Measurements from ENCODE around the gene LRRC75A.

Gene LRRC75A

GRCh38 chr17:16473044-16474011, 18.7 kb downstream of the LRRC75A start:
- DNase-seq: no peak

DNA sequence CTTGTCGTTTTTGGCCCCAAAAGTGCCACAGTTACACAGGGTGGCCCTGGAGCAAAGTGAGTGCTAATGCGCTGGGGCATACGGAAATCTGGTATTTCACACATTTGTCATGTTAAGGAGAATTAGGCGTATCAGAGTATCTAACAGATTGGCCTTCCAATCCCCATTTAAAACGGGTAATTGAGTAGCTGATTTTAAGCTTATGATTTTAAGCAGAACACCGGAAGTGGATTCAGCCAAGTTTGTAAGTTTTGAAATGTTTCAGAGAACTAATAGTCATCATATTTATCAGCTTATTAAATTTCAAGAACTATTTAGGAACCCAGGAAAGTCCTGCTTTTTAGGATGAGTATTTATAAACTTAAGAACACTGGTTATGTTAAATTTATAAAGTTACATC, 19.5 kb downstream of the LRRC75A start:
- no peak for DNase-seq

GRCh38 chr17:16471295-16471694, 20.7 kb downstream of the LRRC75A start:
- DNase-seq: no peak

GRCh38 chr17:16470265-16470664, 21.7 kb downstream of the LRRC75A start:
- DNase-seq: no peak

GRCh38 chr17:16468428-16468992, 23.5 kb downstream of the LRRC75A start:
- no peak for DNase-seq

- DNase-seq: no peak
These were observed 24.1 kb downstream of the LRRC75A start for GRCh38 chr17:16467886-16468285.

GRCh38 chr17:16467044-16467443, 24.9 kb downstream of the LRRC75A start:
- DNase-seq: no peak

- DNase-seq: no peak
These were observed 25.6 kb downstream of the LRRC75A start for GRCh38 chr17:16466407-16466806.

- no peak for DNase-seq
These were observed 26.1 kb downstream of the LRRC75A start for GRCh38 chr17:16465861-16466338.

DNA sequence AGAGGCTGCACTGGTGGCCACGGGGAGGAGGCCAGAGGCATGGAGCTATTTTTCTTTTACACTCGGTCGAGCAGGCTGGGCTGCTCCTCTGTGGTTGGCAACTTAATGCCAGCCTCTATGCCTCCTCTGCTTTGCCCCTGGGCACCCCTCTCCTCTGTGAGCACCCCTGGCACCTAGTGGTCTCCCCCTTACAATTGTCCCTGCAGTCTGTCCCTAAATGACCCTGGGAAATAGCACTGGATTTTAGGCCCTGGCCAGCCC, 27.0 kb downstream of the LRRC75A start:
- no peak for DNase-seq

GRCh38 chr17:16464303-16465051, 27.5 kb downstream of the LRRC75A start:
- no peak for DNase-seq

DNA sequence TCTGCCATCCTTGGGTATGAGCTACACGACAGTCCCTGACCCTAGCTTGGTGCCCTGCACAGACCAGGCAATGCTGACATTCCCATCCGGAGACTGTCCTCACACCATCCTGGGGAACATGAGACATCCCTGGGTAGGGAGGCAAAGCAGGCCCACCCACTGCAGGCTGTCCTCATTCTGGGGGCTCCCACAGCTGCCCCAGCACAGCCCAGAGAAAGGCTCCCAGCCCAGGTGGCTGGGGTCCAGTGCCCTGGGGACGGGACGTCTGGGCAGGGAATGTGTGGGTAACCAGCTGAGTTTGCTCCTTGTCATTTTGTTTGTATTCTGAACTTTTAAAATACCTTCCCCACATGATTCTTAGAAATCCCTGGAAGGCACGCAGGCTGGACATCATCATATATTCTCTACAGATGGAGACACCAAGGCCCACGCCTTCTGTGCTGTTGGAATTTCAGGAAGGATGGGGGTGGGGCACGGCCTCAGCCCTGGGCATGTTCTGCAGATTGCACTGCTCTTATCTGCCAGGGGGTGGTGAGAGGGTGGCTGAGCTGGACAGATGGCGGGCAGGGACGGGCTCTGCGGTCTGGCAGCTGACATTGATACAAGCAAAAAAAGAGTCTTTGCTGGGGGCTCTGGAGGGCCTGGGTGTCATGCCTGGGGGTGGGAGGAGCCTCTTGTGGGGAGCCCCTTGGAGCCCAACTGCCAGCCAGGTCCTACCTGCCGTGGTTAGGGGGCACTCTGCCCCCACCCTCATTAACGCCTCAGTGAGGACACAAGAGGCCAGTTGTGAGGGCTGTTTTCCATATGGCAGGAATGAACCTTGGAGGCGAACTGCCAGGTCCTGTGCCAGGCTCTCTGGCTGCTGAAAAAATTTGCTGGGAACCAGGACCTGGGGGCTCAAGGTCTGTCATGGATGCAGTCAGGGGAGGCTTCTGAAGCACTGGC, 28.4 kb downstream of the LRRC75A start:
- no peak for DNase-seq

DNA sequence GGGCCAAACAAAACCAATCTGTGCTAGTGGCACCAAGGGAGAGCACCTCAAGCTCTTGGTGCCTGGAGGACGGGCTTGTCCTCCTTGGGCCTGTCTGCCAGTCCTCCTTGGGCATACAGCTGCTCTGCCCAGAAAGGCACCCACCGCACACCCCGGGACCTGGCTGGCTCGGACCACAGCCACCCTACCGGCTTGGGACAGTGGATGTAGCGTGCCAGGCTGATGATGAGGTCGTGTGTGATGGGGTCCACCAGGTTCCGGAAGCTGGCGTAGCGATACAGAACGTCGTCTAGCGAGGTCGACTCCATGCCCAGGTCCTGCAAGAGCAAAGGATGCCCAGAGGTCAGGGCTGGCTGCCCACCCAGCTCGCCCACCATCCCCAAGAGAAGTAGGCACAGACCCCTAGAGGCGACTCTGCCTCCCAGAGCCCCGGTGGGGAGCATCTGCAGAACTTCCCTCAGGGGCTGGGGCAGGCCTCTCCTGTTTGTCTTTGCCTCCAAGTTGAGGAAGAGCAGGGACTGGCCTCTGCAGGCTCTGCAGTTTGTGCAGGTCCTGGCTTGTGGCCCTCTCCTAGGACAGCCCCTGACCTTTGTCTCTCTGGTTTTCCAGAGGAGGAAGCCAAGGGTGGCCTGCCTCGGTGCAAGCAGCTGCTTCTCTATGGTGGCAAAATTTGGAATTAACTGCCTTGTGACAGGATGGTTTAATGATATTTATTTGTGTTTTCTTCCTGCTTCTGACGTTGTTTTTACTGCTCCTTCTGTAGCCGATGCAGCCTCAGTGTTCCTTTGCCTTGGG, 29.7 kb downstream of the LRRC75A start:
- DNase-seq: no peak

DNA sequence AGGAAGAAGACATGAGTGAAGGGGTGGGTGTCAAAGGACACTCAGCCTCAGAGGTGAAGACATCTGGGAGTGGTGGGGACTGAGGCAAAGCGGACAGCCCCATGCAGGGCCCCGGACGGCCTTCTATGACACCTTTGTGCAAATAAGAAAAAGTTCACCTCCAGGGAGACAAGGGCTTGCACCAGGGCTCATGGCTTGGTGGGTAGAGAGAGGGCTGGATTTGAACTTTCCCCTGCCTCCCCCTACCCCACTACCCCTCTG, 30.5 kb downstream of the LRRC75A start:
- DNase-seq: no peak

DNA sequence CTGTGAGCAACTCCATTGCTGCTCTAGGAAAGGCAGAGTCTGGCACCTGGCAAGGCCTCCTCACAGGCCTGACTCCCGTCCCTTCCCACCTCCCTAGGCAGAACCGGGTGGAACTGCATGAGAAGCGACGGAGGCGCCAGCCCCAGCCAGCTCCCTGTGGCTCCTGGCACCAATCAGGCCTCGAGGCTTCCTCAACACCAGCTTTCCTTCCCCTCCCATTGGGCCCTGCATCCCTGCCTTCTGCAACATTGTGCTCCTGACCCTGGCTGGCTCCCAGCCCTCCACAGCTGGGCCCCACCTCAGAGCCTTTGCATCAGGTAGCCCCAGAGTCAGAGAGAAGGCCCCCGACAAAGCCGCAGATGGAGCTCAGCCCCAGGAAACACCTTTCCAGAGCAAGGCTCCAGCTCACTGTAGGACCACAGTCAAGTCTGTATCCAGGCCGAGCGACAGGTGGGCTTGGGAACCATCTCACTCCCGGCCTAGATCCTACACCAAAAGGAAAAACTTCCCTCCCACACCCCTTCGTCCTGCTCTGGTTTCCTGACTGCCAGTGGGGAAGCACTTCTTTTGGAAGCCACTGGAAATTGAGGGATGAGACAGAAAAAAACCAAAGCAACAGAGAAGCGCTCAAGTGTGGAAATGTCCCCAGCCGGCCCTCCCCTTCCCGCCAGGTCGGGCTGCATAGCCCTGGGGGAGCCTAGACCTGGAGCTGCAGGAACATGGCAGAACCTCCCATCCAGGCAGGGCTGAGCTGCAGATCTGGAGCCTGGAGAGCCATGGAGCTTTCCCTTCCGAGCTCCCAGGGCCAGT, 31.0 kb downstream of the LRRC75A start:
- no peak for DNase-seq

DNA sequence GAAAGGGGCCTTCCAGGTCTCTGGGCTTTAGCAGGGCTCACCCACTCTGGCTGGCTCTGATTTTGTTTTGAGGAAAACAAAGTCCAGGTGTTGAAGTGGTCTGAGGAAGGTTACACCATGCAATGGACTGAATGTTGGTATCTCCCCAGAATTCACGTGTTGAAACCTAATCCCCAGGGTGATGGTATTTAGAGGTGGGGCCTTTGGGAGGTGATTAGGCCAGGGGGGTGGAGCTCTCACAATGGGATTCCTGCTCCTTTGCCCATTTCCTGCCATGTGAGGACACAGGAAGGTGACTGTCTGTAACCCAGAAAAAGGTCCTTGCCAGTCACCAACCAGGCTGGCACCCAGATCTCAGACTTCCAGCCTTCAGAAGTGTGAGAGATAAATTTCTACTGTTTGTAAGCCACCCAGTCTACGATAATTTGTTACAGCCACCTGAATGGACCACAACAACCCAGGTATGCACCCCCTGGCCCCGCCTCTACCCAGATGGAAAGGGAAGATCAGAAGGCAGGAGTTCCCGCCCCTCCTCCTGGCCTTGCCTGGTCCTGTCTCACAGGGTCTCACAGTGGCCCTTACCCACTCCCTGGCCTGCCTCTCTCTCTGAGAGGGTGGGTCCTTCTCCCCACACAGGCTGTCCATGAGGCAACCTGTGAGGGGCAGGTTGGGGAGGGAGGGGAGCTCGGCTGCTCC, 32.0 kb downstream of the LRRC75A start:
- DNase-seq: no peak

DNA sequence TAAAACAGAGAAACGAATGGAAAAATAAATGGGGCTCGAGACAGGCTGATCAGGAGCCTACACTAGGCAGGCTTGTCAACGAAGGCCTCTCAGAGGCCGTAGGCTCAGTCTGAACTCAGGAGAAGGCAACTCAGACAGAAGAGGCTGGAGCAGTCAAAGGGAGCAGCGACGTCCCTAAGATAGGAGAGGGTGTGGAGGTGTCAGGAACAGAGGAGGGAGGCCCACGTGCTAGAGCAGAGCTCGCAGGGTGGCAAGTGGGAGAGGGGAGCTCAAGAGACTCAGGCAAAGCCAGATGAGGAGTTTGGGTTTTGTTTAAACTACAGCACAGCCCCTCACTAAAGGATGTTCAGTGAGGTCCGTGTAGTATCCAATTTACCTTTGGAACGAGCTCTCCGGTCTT, 32.7 kb downstream of the LRRC75A start:
- no peak for DNase-seq

DNA sequence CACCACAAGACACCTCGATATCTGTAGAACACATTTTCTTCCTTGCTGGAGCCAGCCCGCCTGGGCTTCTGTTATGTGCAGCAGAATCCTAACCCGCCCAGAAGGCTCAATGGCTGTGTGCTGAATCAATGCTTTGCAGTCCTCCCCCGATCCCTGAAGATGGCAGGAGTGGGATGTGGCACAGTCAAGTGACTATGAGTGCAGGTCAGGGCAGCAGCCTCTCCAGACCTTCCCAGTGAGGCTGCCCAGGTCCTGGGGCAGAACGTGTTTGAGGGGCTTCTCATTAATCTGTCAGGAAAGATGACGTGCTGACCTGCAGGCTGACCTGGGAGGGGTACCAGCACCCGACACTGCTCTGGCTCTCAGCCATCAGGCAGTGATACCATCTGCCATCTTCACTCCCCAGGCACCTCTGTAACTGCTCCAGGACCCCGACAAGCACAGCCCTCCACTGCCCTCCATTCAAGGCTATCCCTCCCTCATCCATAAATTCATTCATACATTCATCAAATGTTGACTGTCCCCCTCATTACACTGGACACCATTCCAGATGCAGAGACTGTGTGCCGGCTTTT, 35.2 kb downstream of the LRRC75A start:
- no peak for DNase-seq

DNA sequence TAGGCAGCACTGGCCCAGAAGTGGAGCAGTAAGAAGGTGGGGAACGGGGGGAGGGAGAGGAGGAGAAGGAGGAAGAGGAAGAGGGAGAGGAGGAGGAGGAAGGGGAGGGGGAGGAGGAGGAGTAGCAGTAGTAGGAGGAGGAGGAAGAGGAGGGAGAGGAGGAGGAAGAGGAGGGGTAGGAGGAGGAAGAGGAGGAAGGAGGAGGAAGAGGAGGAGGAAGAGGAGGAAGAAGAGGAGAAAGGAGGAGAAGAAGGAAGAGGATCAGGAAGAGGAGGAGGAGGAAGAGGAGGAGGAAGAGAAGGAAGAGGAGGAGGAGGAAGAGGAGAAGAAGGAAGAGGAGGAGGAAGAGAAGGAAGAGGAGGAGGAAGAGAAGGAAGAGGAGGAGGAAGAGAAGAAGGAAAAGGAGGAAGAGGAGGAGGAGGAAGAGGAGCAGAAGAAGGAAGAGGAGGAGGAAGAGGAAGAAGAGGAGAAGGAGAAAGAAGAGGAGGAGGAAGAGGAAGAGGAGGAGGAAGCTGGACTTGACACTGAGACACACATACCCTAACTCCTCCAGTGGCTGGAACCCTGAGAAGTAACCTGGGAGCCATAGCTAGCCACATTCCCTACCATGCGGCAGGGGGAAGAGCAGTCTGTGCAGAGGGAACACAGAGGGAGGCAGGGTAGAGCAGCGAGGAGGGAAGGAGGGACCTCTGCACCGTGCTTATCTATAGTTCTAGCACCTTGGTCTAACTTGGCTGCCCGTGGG, 35.8 kb downstream of the LRRC75A start:
- no peak for DNase-seq

Measured in right kidney (tissue), 1 donor.